HG02970 (cell line): ENCODE measurements around the gene RNF168.
"Not testable (repeated sequence)": the region's sequence is repeated elsewhere in the genome, so short reads cannot be mapped to it uniquely, and the experiment has no call there.

Experiments
- ATAC-seq: cut with Tn5 transposase; IDR thresholded peaks from one replicate; pipeline ENCODE4 v1.9.1; 2021; ENCODE audit warnings: mild to moderate bottlenecking, moderate library complexity, moderate number of reproducible peaks; ENCODE audit not compliant: unreplicated experiment, low FRiP score

Gene RNF168

GRCh38 chr3:196472286-196472685, 31.3 kb downstream of the RNF168 start:
- no peak for ATAC-seq

GRCh38 chr3:196471551-196471950, 32.0 kb downstream of the RNF168 start:
- no peak for ATAC-seq

- ATAC-seq = not testable (repeated sequence)
Measured at GRCh38 chr3:196470182-196470581, 33.4 kb downstream of the RNF168 start.

DNA sequence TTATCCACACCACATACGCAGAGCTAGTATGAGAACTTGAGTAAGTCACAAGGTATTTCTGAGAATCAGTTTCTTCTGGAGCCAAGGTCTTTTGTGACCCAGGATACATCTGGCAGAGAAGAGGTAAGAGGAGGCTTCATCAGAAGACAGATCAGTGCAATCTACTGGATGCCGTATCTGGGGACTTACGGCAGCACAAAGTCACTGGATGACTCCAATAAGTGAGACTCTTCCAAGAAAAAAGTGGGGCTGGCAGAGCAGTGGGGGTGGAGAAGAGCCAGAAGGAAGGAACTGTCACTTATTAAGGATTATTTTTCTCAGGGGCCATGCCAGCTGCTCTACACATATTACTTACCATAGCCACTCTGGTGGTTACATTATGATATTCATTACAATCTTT, 39.8 kb downstream of the RNF168 start:
- no peak for ATAC-seq

- ATAC-seq = no peak
Measured at GRCh38 chr3:196463478-196463756, 40.2 kb downstream of the RNF168 start.

DNA sequence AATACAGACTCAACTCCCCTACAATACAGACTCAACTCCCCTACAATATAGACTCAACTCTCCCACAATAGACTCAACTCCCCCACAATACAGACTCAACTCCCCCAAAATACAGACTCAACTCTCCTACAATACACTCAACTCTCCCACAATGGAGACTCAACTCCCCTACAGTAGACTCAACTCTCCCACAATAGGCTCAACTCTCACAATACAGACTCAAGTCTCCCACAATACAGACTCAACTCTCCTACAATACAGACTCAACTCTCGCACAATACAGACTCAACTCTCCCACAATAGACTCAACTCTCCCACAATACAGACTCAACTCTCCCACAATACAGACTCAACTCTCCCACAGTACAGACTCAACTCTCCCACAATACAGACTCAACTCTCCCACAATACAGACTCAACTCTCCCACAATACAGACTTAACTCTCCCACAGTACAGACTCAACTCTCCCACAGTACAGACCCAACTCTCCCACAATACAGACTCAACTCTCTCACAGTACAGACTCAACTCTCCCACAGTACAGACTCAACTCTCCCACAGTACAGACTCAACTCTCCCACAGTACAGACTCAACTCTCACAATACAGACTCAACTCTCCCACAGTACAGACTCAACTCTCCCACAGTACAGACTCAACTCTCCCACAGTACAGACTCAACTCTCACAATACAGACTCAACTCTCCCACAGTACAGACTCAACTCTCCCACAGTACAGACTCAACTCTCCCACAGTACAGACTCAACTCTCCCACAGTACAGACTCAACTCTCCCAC, 40.7 kb downstream of the RNF168 start:
- not testable (repeated sequence) for ATAC-seq

- ATAC-seq = no peak
Measured at GRCh38 chr3:196458063-196458462, 45.5 kb downstream of the RNF168 start.

DNA sequence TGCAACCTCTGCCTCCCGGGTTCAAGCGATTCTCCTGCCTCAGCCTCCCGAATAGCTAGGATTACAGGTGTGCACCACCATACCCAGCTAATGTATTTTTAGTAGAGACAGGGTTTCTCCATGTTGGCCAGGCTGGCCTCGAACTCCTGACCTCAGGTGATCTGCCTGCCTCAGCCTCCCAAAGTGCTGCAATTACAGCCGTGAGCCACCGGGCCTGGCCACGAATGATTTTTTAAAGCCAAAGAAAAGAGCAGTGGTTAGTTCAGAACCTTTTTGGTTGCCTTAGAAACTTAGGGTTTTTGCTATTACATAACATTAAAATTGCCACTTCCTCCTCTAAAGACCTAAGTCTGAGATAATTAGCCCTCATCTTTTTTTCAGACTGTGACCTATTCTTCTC, 46.1 kb downstream of the RNF168 start:
- not testable (repeated sequence) for ATAC-seq

DNA sequence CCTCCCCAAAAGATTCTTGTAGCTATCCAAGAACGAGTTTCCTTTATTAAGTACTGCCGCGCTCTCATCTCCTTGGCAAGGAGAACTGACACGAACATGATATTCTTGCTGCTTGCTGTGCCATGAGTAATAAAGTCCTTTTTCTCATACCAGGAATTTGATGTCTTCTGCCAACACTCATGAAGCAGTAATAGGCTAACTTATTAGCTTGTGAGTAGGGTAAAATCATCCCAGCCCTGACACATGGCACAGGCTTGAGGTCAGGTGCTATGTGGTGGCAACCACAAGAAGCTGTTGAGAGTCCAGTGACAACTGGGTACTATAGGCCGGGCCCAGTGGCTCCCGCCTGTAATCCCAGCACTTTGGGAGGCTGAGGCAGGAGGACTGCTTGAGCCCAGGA, 48.6 kb downstream of the RNF168 start:
- no peak for ATAC-seq

DNA sequence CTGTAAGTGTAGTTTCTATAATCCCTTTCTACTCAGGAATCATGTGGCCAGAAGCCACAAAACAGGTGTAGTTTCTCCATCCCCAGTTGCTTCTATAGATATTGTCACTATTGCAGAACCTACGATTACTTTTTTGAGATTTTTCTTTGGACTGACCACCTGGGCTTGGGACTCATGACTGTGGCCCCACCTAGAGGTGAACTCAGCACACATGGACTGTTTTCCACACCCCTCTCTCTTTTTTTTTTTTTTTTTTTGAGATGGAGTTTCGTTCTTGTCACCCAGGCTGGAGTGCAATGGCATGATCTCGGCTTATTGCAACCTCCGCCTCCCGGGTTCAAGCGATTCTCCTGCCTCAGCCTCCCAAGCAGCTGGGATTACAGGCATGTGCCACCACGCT, 58.2 kb downstream of the RNF168 start:
- not testable (repeated sequence) for ATAC-seq

- ATAC-seq = no peak
Measured at GRCh38 chr3:196444500-196444894, 59.1 kb downstream of the RNF168 start.

DNA sequence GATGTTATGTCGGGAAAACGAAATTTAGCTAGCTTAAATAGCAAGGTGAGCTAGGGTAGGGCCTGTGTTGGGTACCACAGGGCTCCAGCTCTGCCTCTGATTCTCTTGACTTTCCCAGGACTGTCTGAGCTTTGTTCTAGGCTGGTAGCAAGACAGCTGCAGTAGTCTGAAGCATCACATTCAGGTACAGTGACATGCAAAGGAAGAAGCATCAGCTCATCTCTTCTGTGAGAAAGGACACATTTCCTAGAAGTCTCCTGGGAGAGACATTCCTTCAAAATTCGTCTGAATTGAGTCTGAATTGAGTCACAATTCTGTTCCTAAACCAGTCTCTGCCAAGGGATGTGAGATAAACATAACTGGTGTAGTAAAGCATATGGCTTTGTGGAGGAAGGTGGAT, 62.9 kb downstream of the RNF168 start:
- no peak for ATAC-seq

- no peak for ATAC-seq
Measured at GRCh38 chr3:196440041-196440537, 63.5 kb downstream of the RNF168 start.

DNA sequence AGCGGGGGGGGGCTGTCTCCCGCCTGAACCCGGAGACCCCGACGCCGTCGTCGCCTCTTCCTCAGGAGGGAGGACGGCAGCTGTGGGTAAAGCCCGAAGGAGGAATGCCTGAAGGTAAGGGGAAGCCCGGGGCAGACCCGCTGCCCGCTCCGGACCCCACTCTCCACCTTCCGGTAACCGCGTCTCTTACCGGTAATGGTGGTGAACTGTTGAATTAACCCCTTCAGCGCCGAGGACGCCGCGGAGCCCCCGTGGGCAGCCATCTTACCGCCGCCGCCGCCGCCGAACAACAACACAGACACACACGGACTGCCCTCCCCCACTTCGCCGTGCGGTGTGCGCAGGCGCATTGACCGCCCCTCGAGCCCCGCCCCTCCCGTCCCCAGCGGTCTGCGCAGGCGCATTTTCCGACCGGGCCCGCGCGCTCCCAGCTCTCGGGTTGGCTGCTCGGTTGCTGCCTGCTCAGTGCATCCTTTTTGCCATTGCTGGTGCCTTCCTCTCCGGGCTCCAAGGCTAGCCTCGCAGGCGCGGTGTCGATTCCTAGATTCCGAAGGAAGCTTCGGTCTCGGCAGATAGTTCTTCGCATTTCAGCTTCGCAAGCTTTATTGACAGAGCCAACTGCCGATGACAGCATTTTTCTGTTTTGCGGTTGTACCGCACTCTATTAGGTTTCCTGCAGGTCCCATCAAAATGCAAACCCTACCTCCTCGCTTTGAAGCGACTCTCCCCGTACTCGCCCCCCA, 71.3 kb downstream of the RNF168 start, which contains the start of gene UBXN7:
UBXN7 (minus strand) TSS at position 291 of the 743 bp plus-strand sequence; CDS start at position 263, 28 bp downstream.
- ATAC-seq = peak; percentile 91

GRCh38 chr3:196431181-196432136, 72.1 kb downstream of the RNF168 start:
- ATAC-seq = peak; percentile 24

DNA sequence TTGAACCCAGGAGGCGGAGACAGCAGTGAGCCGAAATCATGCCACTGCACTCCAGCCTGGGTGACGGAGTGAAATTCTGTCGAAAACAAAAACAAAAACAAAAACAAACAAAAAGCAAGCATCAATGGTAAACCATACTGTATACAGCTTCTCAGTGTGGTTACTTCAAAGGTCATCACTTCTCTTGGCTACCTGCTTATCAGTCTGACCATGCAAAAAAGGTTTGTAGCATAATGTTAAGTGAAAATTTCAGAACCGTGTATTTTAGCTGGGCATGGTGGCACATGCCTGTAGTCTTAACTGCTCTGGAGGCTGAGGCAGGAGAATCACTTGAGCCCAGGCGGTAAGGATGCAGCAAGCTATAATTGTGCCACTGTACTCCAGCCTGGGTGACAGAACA, 75.5 kb downstream of the RNF168 start:
- no peak for ATAC-seq

DNA sequence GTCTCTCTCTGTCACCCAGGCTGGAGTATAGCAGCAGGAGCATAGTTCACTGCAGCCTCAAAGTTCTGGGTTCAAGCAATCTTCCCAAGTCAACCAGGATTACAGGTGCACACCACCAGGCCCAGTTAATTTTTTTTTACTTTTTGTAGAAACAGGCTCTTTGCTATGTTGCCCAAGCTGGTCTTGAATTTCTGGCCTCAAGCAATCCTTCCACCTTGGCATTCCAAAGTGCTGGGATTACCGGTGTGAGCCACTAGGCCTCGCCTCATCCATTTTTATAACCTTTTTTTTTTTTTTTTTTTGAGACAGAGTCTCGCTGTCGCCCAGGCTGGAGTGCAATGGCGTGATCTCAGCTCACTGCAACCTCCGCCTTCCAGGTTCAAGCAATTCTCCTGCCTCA, 79.1 kb downstream of the RNF168 start:
- not testable (repeated sequence) for ATAC-seq

- no peak for ATAC-seq
Measured at GRCh38 chr3:196423044-196423781, 80.4 kb downstream of the RNF168 start.

GRCh38 chr3:196421668-196422067, 81.9 kb downstream of the RNF168 start:
- not testable (repeated sequence) for ATAC-seq

DNA sequence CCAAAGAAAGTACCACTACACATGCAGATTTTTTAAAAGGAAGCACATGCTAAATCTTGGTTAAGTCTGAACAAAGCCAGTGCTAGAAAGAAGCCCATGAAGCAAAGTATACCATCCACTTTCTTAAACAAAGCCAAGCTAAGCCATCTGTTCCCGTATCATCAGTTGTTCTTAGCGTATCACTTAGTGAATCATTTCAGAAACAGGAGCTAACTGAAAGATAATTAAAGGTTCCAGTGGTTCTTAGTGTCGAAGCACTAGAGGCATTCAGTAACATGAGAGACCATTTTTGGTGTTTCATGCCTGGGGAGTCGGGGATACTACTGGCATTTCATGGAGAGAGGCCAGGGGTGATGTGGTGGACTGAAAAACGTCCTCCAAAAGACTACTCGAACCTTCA, 84.2 kb downstream of the RNF168 start:
- ATAC-seq = no peak
